Measurements from ENCODE around the gene ANAPC15. TPM values are rescaled to one million over a fixed set of nuclear protein-coding genes. Genes with fewer than 3 reads are reported as not detected.

Gene ANAPC15
- polyA plus RNA-seq, 3 donors = 92.6 to 112 (median 94.8) TPM

- intact Hi-C loops (cut with micrococcal nuclease) = loop anchor here (5.0 to 10.0 kb wide), 2 partner anchors 42 to 125 kb away; partner anchors contain the start of gene INPPL1 (in 1 of the 2)
- Mint-ChIP-seq H3K27me3 (ENCODE audit: low read depth in 3 of 3) (peaks cover 0 to 1% (median 1%) of the 10 kb centered on the region in 3 donors), H3K27ac (peak overlapping the region; percentile 95 to 98 (median 96)), H3K36me3 (peaks cover 40 to 78% of the 10 kb centered on the region in 2 donors), H3K9me3 (peaks cover 0 to 7% (median 0%) of the 10 kb centered on the region in 7 donors), H3K4me1 (peaks cover 52% of the 10 kb centered on the region), H3K4me3 (peak overlapping the region; percentile 60 to 99)
- Histone ChIP-seq H3K36me3 (replicated peaks in 1 of 2; ENCODE audit: control insufficient read depth in 1 of 2, insufficient read depth in 2 of 2, low read length in 2 of 2) (peaks cover 39 to 57% of the 10 kb centered on the region in 2 donors), H3K9me3 (replicated peaks in 1 of 2; ENCODE audit: control insufficient read depth in 1 of 2, insufficient read depth in 1 of 2, low read length in 2 of 2) (no peaks in the 10 kb centered on the region), H3K27me3 (ENCODE audit: control insufficient read depth in 2 of 2, insufficient read depth in 2 of 2, low read length in 2 of 2) (no peaks in the 10 kb centered on the region), H3K9ac (ENCODE audit: insufficient read depth, low read length, poor library complexity, severe bottlenecking) (peak overlapping the region; percentile 27), H4K20me1 (ENCODE audit: insufficient read depth, low read length) (peaks cover 50% of the 10 kb centered on the region), H3K27ac (ENCODE audit: low read depth in 1 of 2, low read length in 2 of 2) (peak overlapping the region; percentile 53 to 95), H2AFZ (ENCODE audit: insufficient read depth, low read depth, low read length, poor library complexity, severe bottlenecking) (no peak overlapping the region), H3K4me1 (ENCODE audit: control insufficient read depth in 1 of 2, insufficient read depth in 2 of 2, low read length in 2 of 2) (peaks cover 46 to 50% of the 10 kb centered on the region in 2 donors), H3K4me3 (replicated peaks in 1 of 3; ENCODE audit: low read depth in 2 of 3, low read length in 3 of 3) (peak overlapping the region in 1 of 3 experiments; percentile 95), H3K4me2 (replicated peaks; ENCODE audit: extremely low read depth, low read length, poor library complexity, severe bottlenecking) (peak overlapping the region; percentile 86), H3K79me2 (ENCODE audit: insufficient read depth, low read length) (peaks cover 65% of the 10 kb centered on the region)
- WGBS (ENCODE audit: insufficient coverage) = 57% methylated on average over 2 of the region's 3 CpGs
- no peak for DNase-seq
- no peak for TF ChIP-seq CTCF (IDR thresholded peaks at IDR 0.05)
Measured at GRCh38 chr11:72100009-72100408, 12.5 kb downstream of the ANAPC15 start.

GRCh38 chr11:72098741-72099140, 13.8 kb downstream of the ANAPC15 start:
- H4K20me1 ChIP-seq (ENCODE audit: insufficient read depth, low read length) = peaks cover 50% of the 10 kb centered on the region
- peak overlapping the region in 1 of 2 donors; percentile 95 for H3K27ac ChIP-seq (ENCODE audit: low read depth in 1 of 2, low read length in 2 of 2)
- no peaks in the 10 kb centered on the region for H3K9me3 ChIP-seq (replicated peaks in 1 of 2; ENCODE audit: control insufficient read depth in 1 of 2, insufficient read depth in 1 of 2, low read length in 2 of 2)
- Mint-ChIP-seq H3K9me3 (peaks cover 0 to 4% (median 0%) of the 10 kb centered on the region in 7 donors), H3K27me3 (ENCODE audit: low read depth in 3 of 3) (peaks cover 0 to 1% (median 1%) of the 10 kb centered on the region in 3 donors), H3K4me3 (no peak overlapping the region), H3K36me3 (peaks cover 45 to 79% of the 10 kb centered on the region in 2 donors), H3K27ac (peak overlapping the region in 6 of 7 donors; percentile 25 to 97 (median 62)), H3K4me1 (peaks cover 48% of the 10 kb centered on the region)
- peaks cover 50 to 61% of the 10 kb centered on the region in 2 donors for H3K36me3 ChIP-seq (replicated peaks in 1 of 2; ENCODE audit: control insufficient read depth in 1 of 2, insufficient read depth in 2 of 2, low read length in 2 of 2)
- H2AFZ ChIP-seq (ENCODE audit: insufficient read depth, low read depth, low read length, poor library complexity, severe bottlenecking) = no peak overlapping the region
- no peak overlapping the region for H3K4me3 ChIP-seq (replicated peaks in 1 of 3; ENCODE audit: low read depth in 2 of 3, low read length in 3 of 3)
- H3K79me2 ChIP-seq (ENCODE audit: insufficient read depth, low read length) = peaks cover 65% of the 10 kb centered on the region
- 100% methylated on average over 3 of the region's 3 CpGs for WGBS (ENCODE audit: insufficient coverage)
- intact Hi-C loops (cut with micrococcal nuclease) = no loop called here
- no peak overlapping the region for H3K9ac ChIP-seq (ENCODE audit: insufficient read depth, low read length, poor library complexity, severe bottlenecking)
- H3K27me3 ChIP-seq (ENCODE audit: control insufficient read depth in 2 of 2, insufficient read depth in 2 of 2, low read length in 2 of 2) = no peaks in the 10 kb centered on the region
- peaks cover 41 to 45% of the 10 kb centered on the region in 2 donors for H3K4me1 ChIP-seq (ENCODE audit: control insufficient read depth in 1 of 2, insufficient read depth in 2 of 2, low read length in 2 of 2)
- H3K4me2 ChIP-seq (replicated peaks; ENCODE audit: extremely low read depth, low read length, poor library complexity, severe bottlenecking) = no peak overlapping the region
- DNase-seq = no peak
- no peak for TF ChIP-seq CTCF (IDR thresholded peaks at IDR 0.05)
